Sigmoid colon (tissue), 4 donors: ENCODE data around the gene TMEM94.

Experiments
- CTCF ChIP-seq, 4 experiments: fragments of 450-650 bp in 3 of 4; fragments of 200-600 bp in 1 of 4; IDR thresholded peaks; one replicate each; pipeline ENCODE4 v1.5.1; 2016 to 2019; ENCODE audit warnings: antibody characterized with exemption in 4 of 4, mild to moderate bottlenecking in 3 of 4, moderate library complexity in 2 of 4
- EP300 ChIP-seq, 4 donors: sonication (generic); formaldehyde crosslinking; IDR thresholded peaks; one replicate each; pipeline ENCODE4 v1.6.1; 2017; ENCODE audit warnings: antibody characterized with exemption in 4 of 4
- POLR2A ChIP-seq, 2 donors: fragments of 450-650 bp; IDR thresholded peaks; one replicate each; pipeline ENCODE4 v1.6.1; 2016; ENCODE audit warnings: antibody characterized with exemption in 2 of 2, mild to moderate bottlenecking in 2 of 2, moderate library complexity in 2 of 2
- POLR2AphosphoS5 ChIP-seq, 4 donors: sonication (generic); formaldehyde crosslinking; IDR thresholded peaks; one replicate each; pipeline ENCODE4 v1.6.1; 2017; ENCODE audit warnings: antibody characterized with exemption in 4 of 4

GRCh38 chr17:75486951-75487350 lies 30.5 kb downstream of the TMEM94 start:
- TF ChIP-seq CTCF (IDR thresholded peaks at IDR 0.05) (no peak), POLR2A (IDR thresholded peaks at IDR 0.05) (no peak), EP300 (IDR thresholded peaks at IDR 0.05) (no peak), POLR2AphosphoS5 (IDR thresholded peaks at IDR 0.05) (no peak)
